Nucleus accumbens (tissue), 56 donors: ENCODE data around the gene LAMA3.

Experiments used
- DNase-seq, 56 donors: peaks; one replicate each; lab custom pipeline; 2025; lab: John Stamatoyannopoulos, UW

LAMA3 gene

DNA sequence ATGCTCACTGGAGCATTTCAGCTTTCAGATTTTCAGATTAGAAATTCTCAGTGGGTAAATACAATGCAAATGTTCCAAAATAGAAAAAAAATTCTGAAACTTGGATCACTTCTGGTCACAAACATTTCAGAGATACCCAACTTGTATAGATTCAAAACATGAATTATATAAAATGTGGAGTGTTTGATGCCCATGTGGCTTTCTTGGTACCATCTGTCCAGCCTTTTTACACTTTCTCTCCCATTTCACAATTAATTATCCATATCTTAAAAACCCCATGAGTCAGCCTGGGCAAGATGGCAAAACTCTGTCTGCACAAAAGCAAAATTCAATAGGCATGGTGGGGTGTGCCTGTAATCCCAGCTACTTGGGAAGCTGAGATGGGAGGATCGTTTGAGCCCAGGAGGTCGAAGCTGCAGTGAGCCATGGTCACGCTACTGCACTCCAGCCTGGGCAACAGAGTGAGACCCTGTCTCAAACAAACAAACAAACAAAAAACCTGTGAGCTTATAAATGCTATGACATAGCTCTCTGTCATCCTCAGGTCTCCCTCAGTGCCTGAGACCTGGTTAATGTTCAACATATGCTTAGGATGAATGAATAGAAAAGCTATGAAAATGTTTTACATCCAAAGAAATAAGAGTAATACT lies 179.0 kb downstream of the LAMA3 start:
- no peak for DNase-seq

DNA sequence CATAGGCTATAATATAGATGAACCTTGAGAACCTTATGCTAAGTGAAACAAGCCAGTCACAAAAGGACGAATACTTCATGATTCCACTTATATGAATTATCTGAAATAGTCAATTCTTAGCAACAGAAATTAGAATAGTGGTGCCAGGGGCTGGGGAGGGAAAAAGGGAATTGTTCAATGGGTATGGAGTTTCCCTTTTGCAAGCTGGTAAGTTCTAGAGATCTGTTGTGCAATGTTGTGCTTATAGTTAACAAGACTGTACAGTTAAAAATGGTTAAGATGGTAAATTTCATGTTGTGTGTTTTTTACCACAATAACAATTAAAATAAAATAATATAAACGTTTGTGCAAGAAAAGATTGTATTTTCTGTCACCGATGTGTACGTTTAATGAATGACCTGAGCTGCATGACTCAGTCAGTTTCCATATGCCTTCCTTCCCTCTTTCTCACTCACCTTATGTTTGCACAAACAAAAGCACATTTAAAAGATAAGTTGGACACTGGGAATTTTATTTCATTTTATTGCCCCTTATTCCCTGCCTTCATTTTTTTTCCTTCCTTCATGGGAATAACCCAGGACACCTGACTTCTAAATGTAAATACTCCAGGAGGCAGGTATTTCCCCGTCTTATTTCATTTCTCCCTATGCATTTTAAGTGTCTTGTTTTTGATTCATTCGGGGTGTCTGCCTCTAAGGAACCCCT lies 181.6 kb downstream of the LAMA3 start:
- no peak for DNase-seq

DNA sequence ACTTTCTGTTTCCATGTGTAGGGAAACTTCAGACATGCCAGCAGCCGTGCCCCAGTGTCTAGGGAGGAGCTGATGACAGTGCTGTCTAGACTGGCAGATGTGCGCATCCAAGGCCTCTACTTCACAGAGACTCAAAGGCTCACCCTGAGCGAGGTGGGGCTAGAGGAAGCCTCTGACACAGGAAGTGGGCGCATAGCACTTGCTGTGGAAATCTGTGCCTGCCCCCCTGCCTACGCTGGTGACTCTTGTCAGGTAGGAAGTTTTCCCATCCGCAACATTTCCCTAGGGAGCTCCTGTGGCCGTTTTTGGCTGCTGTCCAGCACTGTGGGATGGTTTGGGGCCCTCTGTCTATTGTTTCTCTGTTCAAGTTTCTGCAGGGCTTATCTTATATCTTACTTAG lies 182.2 kb downstream of the LAMA3 start:
- no peak for DNase-seq

DNA sequence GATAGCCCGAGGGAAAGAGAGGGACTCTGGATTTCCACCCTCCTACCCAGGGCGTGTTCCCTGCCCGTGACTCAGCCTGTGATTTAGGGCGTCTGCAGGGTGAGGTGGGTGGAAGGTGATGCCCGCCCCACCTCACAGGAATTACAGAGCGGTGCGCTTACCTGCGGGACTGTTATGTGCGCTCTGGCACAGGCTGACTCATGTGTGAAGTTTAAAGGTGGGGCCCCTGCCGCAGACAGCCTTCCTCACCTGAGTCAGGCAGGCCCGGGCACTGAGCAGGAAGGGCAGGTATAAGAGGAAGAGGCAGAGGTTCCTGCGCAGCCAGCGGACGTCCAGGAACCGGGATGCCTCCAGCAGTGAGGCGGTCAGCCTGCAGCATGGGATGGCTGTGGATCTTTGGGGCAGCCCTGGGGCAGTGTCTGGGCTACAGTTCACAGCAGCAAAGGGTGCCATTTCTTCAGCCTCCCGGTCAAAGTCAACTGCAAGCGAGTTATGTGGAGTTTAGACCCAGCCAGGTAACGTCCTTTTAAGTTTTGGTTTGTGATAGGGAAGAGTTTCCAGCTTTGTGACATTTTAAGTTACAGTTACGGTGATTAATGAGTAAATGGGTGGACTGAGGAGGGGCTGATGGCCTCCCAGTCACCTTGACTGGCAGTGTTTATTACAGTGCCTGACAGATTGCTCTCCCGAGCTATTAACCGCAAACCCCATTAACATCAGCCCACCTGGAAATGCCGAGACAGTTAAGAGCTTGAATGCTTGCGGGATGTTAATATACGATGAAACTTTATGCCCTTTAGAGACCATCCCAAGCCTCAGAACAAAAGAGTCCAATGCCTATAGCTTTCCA lies 183.7 kb downstream of the LAMA3 start:
- DNase-seq, result peak in 12 of 56 donors; percentile 3 to 44 (median 12)

DNA sequence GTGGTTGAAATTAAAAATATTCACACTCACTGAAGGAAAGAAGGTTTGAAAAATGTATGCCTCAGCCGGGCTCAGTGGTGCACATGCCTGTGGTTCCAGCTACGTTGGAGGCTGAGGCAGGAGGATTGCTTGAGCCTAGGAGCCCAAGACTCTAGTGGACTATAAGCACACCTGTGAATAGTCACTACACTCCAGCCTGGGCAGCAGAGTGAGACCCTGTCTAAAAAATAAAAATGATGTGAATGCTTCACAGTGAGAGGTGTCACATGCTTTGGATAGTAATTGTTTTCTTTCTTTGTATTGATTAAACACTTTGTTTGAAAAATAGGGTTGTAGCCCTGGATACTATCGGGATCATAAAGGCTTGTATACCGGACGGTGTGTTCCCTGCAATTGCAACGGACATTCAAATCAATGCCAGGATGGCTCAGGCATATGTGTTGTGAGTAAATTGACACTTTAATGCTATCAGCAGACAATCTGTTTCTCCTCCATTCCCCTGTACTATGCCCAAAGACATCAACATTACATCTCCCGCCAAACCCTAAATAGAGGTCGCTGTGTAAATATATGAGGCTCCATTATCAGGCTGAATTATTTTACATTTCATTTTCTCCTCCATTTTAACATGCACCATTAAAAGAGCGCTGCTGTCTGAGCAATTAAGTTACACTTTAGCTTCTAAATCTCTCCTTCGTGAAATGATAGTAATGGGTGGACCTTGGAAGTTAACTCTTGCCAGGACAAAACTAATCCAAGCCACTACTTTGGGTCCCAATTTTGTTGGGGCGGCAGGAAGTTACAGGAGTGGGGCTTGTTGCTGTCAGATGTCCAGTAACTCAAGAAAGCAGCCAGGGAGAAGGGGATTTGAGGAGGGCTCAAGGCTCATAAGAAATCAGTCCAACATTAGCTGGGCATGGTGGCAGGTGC lies 187.0 kb downstream of the LAMA3 start:
- DNase-seq, result no peak

DNA sequence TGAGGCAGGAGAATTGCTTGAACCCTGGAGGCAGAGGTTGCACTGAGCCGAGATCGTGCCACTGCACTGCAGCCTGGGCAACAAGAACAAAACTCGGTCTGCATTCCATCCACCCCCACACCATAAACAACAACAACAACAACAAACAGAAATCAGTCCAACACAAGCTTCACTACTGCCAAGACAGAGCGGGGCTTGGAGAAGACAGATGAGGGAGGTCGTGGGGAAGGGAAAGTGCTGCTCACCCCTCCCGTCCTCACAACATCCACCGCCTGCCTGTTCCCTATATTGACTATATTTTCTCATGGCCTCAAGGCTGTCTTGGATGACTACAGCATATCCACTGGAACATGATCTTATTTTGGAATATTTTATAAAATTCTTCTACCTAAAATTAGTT lies 187.7 kb downstream of the LAMA3 start:
- DNase-seq, result no peak

DNA sequence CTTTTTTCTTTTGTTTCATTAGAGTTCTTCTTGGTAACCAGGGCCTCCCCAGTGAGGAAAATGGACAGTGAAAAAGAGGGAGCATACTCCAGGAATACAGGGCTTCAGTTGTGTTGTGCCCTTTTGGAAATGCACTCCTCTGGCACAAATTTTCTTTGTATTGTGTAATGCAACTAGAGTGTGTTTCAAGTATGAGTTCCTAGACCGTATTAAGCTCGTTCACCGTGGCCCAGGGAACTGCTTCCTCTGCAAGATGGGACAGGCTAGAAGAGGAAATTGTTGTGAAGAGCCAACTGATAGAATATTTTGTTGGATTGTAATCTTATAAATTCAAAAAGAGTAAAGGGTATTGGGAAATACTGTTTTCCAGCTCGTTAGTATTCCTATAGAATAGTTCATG lies 188.1 kb downstream of the LAMA3 start:
- no peak for DNase-seq

DNA sequence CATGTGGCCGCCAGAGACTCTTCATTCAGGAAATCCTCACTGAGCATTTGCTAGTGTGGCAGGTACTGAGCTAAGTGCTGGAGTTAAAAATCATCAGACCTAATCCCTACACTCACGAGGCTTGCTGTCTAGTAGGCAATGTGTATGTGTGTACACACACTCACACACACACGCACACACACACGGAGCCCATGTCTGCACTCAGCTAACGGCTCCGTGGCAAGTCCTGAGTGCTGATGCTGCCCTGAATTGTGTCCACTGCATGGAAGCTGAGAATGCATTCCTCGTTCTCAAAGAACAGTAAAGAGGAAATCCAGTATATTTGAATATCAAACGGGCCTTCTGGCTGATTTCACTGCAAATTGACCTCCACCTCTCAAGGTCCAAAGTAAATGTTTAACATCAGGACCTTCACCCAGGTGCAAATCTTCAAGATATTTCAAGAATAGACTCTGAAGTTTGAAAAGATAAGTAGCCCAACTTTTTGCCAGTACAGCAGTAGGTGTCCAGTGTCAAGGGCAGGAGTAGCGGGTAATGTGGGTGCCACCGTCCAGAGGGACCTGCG lies 189.2 kb downstream of the LAMA3 start:
- no peak for DNase-seq

DNA sequence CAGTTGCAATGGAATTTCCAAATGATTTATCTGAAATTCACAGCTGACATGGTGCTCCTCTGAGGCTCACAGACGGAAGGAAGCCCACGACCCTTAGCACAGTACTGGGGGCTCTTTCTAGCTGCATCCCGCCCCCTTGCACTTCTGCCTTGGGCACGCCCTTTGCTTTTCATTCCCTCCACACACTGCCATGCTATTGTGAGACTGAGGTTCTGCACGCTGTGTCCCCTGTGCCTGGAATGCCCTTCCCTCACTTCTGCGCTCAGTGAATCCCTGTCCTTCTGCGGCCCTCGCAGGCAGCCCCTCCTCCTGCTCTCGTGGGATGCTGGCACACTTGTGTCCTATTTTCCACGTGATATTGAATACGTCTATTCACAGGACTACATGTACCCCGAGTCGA lies 189.9 kb downstream of the LAMA3 start:
- DNase-seq, result no peak

DNA sequence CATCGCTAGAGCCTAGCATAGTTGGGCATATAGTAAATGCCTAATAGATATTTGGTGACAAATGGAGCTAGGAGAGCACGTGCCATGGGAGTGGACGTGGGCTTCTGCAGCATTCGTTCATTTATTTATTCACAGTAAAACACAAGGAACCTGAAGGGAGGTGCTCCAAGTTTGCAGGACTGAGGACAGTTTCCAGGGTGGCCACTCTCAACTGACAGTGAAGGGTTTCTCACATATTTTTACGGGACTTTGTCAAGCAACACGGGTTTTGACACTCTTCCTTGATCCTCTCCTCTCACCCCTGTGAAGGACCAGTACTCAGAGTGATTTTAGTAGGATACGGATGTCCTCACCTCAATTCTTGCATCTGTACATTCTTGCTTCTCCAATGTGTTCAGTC lies 190.3 kb downstream of the LAMA3 start:
- DNase-seq, result no peak

DNA sequence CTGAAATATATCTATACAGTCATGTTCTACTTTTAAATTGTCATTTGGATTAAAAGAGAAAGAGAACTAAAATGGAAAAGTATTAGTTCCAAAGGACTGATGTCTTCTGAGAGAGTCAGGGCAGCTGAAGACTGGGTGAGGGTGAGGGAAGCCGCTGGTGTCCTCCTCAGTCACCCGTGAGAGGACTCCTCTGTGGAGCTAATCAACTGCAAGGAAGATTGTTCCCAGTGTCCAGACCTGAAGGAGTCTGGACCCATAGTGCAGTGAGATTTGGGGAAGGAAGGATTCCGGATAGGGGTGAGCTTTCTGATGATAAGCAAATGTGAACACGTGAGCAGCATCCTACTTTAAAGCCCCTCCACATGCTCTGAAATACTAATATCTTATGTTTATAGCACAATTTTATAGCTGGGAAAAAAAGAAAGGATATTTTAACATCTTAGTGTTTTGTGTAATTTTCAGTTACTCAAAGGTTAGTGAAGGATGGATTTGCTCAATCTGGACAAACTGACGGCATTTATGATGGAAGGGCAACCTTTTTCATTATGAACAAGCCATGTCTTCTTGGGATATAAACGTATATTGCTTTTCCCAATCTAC lies 190.8 kb downstream of the LAMA3 start:
- no peak for DNase-seq

DNA sequence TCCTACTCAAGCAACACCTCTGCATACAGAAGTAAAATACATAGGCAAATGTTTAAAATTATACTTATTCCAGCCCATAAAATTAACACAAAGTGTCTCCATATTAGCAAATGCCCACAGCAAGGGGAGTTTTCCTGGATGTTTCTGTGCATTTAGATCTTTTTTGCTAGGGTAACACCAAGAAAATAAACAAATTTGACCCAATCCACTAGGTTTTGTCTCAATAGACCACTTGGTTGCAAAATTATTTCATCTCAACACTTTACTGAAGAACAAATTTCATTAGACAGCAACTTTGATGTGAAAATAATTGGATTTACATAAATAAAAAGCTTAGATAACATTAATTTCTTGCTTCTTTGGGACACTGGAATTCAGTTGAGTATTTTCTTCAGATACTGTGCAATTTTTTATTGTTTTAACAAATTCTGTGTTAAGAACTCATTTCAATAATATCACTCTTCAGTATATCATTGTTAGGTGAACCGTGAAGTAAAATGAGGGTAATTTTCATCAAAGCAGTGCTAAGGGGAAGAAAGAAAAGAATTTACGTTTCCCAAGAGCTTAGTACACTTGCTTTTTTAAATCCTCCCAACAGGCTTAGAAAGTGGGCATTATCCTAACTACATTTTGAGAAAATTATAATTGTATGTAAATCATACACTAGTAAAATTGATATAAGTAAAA lies 191.8 kb downstream of the LAMA3 start:
- DNase-seq, result no peak

DNA sequence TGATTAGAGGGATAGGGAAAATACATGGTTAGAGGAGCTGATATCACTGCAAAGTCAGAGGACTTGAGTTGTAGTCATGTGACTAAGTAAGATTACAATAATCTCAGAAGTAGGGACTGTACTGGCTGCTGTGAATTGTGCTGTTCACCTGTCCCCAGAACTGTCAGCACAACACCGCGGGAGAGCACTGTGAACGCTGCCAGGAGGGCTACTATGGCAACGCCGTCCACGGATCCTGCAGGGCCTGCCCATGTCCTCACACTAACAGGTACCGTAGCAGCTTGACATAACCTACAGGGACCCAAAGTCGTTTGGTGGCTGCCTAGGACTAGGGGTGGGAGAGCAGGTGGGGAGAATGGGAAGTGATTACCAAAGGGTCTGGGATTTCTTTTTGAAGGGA lies 192.5 kb downstream of the LAMA3 start:
- no peak for DNase-seq

DNA sequence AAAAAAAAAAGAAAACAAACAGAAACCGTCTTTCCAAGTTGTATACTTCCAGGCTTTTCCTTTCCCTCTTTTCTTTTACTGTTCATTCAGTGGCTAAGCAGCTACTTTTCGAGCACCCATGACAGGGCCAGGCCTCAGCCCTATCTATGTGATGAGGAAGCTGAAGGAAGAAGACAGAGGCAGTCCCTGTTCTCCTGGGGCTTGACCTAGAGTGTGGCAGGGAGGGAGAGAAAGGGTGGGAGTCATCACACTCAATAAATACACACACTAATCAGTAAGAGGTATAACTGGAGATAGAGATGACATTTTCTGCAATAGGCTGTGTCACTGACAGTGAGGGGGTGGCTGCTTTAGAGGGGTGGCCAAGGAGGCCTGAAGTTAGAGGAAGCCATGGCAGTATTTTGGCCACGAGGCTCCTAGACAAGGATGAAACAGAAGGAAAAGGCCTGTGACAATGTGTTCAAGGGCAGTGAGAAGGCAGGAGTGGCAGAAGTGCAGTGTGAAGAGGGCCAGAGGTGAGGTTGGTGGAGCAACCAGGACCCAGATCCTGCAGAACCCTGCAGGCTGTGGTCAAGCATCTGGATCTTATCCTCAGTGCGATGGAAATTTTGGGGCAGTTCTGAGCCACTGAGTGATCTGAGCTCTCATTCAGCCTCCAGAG lies 193.5 kb downstream of the LAMA3 start:
- no peak for DNase-seq

DNA sequence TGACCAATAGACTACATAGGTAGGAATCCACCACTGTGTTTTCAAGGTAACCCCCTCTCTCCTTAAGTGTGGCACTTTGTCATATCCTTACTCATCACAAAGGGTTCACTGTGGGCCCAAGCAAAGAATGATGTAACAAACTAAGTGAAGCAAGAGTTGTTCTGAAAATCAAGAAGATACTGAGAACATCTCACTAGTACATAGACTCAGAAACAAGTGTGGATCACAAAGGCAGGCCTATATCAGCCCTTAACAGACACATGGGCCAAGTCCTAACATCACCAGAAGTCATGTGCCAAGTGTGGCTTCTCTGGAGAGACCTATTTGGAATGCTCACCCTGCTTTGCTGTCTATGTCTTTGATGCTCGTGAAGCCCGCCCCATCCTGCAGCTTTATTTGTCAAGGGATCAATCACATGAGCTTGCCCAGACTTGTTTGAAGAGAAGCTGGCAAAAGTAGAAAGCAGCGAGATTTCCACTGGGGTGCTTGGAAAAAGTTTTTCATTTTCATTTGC lies 194.1 kb downstream of the LAMA3 start:
- no peak for DNase-seq

DNA sequence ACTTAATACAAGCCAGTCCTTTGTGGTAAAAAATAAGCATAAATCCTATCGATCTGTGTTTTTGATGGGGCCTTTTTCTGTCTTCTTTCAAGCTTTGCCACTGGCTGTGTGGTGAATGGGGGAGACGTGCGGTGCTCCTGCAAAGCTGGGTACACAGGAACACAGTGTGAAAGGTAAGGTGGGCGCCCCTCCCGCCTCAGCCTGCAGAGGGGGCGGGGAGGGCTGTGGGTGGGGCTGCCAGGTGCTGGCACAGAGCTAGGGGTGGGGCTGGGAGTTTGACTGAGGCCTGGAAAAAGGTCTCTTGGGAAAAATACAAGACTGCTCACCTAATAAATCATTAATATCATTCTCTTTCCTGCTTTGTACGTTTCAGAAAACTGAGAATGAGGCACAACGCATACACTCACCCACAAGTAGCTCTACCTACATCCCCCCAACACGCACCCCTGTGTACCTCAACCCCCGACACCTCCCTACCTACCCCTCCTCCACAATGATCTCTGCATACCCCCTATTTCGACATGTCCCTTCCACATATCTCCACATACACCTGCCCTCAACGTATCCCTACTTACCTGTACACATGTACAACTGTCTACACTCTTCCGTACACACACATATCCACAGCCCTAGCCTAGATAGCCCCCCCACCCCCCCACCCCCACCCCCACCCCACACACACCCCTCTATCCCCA lies 195.6 kb downstream of the LAMA3 start:
- no peak for DNase-seq

DNA sequence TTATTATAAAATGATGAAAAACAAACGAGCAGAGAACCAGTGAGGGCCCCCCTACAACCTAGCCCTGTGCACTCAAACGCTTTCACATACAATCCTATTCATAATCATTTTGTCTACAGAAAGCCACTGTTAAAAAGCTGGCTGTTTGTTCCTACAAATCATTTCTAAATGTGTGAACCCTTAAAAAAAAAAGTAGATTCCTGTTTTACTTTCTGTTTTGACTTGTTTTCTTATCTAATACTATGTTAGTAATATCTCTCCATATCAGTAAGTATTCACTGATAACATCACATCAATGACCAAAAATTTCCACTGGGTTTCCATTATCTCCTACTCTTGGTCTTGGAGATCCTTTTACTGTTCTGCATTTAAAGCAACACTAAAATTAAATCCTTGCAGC lies 196.5 kb downstream of the LAMA3 start:
- DNase-seq, result no peak

DNA sequence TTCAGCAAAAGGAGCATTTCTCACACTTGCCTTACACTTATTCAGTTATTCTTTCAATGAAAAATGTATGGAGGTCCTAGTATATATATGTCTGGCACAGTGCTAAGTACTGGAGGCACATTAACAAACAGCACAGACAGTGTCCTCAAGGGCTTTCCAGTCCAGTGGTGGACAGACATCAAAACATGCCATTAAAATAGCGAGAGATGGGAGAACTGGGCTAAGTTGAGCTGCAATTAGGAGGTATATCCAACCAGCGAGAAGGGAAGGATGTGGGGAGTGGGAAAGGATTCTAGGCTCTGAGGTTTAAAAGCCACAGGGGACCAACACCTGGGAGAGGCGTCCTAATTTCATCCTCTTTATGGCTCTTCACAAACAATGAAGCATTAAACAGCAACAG lies 197.8 kb downstream of the LAMA3 start:
- no peak for DNase-seq
